ENCODE results near the gene PKD1L1. TPM values are rescaled to one million over a fixed set of nuclear protein-coding genes. Genes with fewer than 3 reads are reported as not detected.
"Not testable (repeated sequence)": the region's sequence is repeated elsewhere in the genome, so short reads cannot be mapped to it uniquely, and the experiment has no call there.

Gene PKD1L1
- total RNA-seq, 2 donors from 2014 or later, result 0.59 to 40.9 TPM

DNA sequence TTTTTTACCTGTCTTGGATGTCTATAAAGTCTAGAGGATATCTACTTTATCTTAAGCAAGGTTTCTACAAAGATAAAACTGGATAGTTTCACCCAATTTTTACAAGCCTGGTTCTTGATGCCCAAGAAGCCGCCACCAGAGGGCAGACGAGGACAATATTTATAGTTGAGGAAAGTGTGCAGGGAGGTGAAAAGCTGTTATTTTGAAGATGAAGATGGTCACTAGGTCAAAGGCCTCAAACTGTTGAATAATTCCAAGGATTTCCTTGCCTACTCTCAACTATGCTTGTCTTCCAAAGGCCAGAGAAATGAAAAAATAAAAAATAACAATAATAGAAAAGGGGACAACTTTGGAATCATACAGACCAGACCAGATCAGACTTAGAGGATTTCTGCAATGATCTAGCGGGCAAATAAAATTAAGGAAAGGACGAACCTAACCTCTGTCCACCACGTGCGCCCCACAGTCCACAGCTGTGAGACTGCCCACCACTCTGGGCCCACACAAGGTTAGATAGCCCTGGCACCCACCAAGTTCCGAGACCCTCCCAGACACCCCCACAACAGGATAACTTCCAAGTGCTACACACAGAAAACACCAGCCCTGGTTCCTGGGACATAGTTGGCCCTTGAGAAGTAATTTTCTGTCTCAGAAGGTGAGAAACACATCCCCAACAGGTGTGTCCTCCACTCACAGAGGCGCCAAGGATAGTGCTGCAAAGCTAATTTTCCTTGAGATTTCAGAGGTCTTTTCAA lies 2.8 kb downstream of the PKD1L1 start:
- TF ChIP-seq, protein P1, sequence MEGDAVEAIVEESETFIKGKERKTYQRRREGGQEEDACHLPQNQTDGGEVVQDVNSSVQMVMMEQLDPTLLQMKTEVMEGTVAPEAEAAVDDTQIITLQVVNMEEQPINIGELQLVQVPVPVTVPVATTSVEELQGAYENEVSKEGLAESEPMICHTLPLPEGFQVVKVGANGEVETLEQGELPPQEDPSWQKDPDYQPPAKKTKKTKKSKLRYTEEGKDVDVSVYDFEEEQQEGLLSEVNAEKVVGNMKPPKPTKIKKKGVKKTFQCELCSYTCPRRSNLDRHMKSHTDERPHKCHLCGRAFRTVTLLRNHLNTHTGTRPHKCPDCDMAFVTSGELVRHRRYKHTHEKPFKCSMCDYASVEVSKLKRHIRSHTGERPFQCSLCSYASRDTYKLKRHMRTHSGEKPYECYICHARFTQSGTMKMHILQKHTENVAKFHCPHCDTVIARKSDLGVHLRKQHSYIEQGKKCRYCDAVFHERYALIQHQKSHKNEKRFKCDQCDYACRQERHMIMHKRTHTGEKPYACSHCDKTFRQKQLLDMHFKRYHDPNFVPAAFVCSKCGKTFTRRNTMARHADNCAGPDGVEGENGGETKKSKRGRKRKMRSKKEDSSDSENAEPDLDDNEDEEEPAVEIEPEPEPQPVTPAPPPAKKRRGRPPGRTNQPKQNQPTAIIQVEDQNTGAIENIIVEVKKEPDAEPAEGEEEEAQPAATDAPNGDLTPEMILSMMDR (IDR thresholded peaks at IDR 0.05), result peak; percentile 52 to 80 (median 76)
- TF ChIP-seq POLR2AphosphoS5 (IDR thresholded peaks at IDR 0.05), result no peak
- Histone ChIP-seq H3K27ac (no peak overlapping the region), H3K4me3 (no peak overlapping the region), H3K4me1 (replicated peaks) (no peaks in the 10 kb centered on the region), H3K27me3 (replicated peaks; ENCODE audit: insufficient read depth) (no peaks in the 10 kb centered on the region), H3K9me3 (no peaks in the 10 kb centered on the region), H3K36me3 (no peaks in the 10 kb centered on the region)
- 41% methylated on average over 8 of the region's 8 CpGs for WGBS
- intact Hi-C loops (cut with DNase I), result loop anchor here (2.0 kb wide), 1 partner anchor 165 kb away; no protein-coding TSS in a partner anchor
- DNase-seq (ENCODE audit: low spot score), result peak; percentile 61

DNA sequence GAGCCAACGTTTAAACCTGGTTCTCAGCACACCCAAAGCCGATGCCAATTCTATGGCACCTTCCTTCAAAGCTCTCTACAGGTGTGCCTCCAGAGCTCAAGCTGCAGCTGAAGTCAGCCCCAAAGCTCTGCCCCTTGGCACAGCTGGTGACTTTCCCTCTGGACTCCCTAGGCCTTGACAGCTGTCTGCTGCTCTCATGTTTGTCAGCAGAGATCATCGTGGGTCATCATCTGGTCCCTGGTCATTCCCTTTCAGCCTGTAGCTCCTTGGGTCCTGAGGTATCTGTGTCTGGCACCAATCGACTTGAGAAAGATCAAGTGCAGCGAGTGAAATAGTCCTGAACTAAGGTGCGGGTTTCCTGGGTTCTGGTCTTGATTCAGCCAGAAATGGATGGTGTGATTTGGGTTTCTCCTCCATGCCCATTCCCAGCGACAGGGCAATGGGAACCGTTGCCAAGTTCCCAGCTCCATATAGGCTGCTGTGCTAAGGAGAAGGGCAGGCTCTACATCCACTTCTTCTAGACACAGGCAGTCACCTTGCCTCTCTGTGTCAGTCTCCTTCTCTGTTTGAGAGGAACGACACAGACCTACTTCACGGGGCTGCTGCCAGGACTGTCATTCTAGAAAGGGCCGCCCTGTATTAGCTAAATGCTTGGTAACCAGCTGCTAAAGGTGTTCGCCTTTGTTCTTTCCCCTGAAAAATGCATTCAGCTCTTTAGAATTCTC lies 3.6 kb downstream of the PKD1L1 start:
- Histone ChIP-seq H3K9me3 (no peaks in the 10 kb centered on the region), H3K4me1 (replicated peaks) (no peaks in the 10 kb centered on the region), H3K27ac (no peak overlapping the region), H3K36me3 (no peaks in the 10 kb centered on the region), H3K4me3 (no peak overlapping the region), H3K27me3 (replicated peaks; ENCODE audit: insufficient read depth) (no peaks in the 10 kb centered on the region)
- intact Hi-C loops (cut with DNase I), result loop anchor here (2.0 kb wide), 1 partner anchor 166 kb away; no protein-coding TSS in a partner anchor
- no peak for TF ChIP-seq POLR2AphosphoS5 (IDR thresholded peaks at IDR 0.05)
- no peak for TF ChIP-seq POLR2A (IDR thresholded peaks at IDR 0.05)
- TF ChIP-seq, protein P1 (IDR thresholded peaks at IDR 0.05), result no peak
- WGBS, result 70% methylated on average over 12 of the region's 12 CpGs
- no peak for DNase-seq (ENCODE audit: low spot score)

DNA sequence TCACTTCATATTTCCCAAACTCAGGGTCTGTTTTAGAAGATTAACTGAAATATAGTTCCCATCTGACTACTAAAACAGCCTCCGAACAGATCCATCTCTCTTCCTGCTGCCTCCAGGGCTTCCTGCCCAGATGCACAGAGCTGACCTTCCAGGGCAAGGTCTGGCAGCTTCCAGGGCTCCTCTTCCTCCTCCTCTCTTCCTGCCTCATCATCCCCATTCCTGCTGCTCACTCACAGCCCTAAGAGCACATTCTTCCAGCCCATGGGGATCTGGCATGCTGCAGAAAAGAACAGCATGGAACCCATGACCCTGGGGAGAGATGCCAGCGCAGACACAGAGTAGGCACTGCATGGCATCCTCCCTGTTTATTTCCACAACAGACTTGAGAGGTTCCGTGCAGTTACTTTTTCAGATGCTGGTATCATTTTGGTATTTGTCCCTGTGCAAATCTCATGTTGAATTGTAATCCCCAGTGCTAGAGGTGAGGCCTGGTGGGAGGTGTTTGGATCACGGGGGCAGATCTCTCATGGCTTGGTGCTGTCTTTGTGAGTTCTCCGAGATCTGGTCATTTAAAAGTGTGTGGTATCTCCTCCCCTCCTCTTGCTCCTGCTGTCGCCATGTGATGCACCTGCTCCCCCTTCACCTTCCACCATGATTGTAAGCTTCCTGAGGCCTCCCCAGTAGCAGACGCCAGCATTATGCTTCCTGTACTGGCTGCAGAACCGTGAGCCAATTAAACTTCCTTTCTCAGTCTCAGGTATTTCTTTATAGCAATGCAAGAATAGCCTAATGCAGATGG lies 4.4 kb downstream of the PKD1L1 start:
- no peak for DNase-seq (ENCODE audit: low spot score)
- H3K27me3 ChIP-seq (replicated peaks; ENCODE audit: insufficient read depth), result no peaks in the 10 kb centered on the region
- WGBS, result 90% methylated on average over 8 of the region's 8 CpGs
- TF ChIP-seq, protein P1 (IDR thresholded peaks at IDR 0.05), result no peak
- no peak for TF ChIP-seq POLR2A (IDR thresholded peaks at IDR 0.05)
- TF ChIP-seq POLR2AphosphoS5 (IDR thresholded peaks at IDR 0.05), result no peak
- H3K9me3 ChIP-seq, result no peaks in the 10 kb centered on the region
- intact Hi-C loops (cut with DNase I), result loop anchor here (2.0 kb wide), 1 partner anchor 167 kb away; no protein-coding TSS in a partner anchor
- no peaks in the 10 kb centered on the region for H3K36me3 ChIP-seq
- no peak overlapping the region for H3K27ac ChIP-seq
- no peak overlapping the region for H3K4me3 ChIP-seq
- no peaks in the 10 kb centered on the region for H3K4me1 ChIP-seq (replicated peaks)

GRCh38 chr7:47942651-47943050 lies 5.6 kb downstream of the PKD1L1 start:
- intact Hi-C loops (cut with DNase I); H3K9me3 ChIP-seq; H3K4me3 ChIP-seq; H3K4me1 ChIP-seq (replicated peaks); DNase-seq (ENCODE audit: low spot score); H3K36me3 ChIP-seq; H3K27me3 ChIP-seq (replicated peaks; ENCODE audit: insufficient read depth); H3K27ac ChIP-seq: not testable (repeated sequence)
- 91% methylated on average over 10 of the region's 10 CpGs for WGBS

GRCh38 chr7:47942132-47942531 lies 6.1 kb downstream of the PKD1L1 start:
- intact Hi-C loops (cut with DNase I), result no loop called here
- Histone ChIP-seq H3K4me1 (replicated peaks) (no peaks in the 10 kb centered on the region), H3K27me3 (replicated peaks; ENCODE audit: insufficient read depth) (no peaks in the 10 kb centered on the region), H3K4me3 (no peak overlapping the region), H3K27ac (no peak overlapping the region), H3K9me3 (no peaks in the 10 kb centered on the region), H3K36me3 (no peaks in the 10 kb centered on the region)
- 81% methylated on average over 10 of the region's 10 CpGs for WGBS
- TF ChIP-seq POLR2AphosphoS5 (IDR thresholded peaks at IDR 0.05), result no peak
- no peak for TF ChIP-seq POLR2A (IDR thresholded peaks at IDR 0.05)
- TF ChIP-seq, protein P1 (IDR thresholded peaks at IDR 0.05), result no peak
- DNase-seq (ENCODE audit: low spot score), result no peak

Measured in prostate gland (tissue), 2 donors.